Measurements from ENCODE around the gene ZFP69.

GRCh38 chr1:40535732-40536131, 58.6 kb downstream of the ZFP69 start:
- TF ChIP-seq ZNF747 (tag by site-specific recombination; IDR thresholded peaks at IDR 0.05): no peak
- no peak for TF ChIP-seq CTCF (tag by site-specific recombination; IDR thresholded peaks at IDR 0.05)
- TF ChIP-seq YY1 (tag by site-specific recombination; IDR thresholded peaks at IDR 0.05): no peak
- TF ChIP-seq ZNF768 (tag by site-specific recombination; IDR thresholded peaks at IDR 0.05): no peak
- no peak for TF ChIP-seq ZNF274 (IDR thresholded peaks at IDR 0.05; ENCODE audit: low read length)
- no peak for TF ChIP-seq ZNF274 (tag by site-specific recombination; IDR thresholded peaks at IDR 0.05; ENCODE audit: borderline replicate concordance)
- TF ChIP-seq ZNF2 (tag by site-specific recombination; IDR thresholded peaks at IDR 0.05): no peak
- TF ChIP-seq ZNF280D (tag by site-specific recombination; IDR thresholded peaks at IDR 0.05): no peak
- TF ChIP-seq, protein P1, sequence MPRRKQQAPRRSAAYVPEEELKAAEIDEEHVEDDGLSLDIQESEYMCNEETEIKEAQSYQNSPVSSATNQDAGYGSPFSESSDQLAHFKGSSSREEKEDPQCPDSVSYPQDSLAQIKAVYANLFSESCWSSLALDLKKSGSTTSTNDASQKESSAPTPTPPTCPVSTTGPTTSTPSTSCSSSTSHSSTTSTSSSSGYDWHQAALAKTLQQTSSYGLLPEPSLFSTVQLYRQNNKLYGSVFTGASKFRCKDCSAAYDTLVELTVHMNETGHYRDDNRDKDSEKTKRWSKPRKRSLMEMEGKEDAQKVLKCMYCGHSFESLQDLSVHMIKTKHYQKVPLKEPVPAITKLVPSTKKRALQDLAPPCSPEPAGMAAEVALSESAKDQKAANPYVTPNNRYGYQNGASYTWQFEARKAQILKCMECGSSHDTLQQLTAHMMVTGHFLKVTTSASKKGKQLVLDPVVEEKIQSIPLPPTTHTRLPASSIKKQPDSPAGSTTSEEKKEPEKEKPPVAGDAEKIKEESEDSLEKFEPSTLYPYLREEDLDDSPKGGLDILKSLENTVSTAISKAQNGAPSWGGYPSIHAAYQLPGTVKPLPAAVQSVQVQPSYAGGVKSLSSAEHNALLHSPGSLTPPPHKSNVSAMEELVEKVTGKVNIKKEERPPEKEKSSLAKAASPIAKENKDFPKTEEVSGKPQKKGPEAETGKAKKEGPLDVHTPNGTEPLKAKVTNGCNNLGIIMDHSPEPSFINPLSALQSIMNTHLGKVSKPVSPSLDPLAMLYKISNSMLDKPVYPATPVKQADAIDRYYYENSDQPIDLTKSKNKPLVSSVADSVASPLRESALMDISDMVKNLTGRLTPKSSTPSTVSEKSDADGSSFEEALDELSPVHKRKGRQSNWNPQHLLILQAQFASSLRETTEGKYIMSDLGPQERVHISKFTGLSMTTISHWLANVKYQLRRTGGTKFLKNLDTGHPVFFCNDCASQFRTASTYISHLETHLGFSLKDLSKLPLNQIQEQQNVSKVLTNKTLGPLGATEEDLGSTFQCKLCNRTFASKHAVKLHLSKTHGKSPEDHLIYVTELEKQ (tag by site-specific recombination; IDR thresholded peaks at IDR 0.05; ENCODE audit: borderline replicate concordance): no peak
- TF ChIP-seq, protein P2, sequence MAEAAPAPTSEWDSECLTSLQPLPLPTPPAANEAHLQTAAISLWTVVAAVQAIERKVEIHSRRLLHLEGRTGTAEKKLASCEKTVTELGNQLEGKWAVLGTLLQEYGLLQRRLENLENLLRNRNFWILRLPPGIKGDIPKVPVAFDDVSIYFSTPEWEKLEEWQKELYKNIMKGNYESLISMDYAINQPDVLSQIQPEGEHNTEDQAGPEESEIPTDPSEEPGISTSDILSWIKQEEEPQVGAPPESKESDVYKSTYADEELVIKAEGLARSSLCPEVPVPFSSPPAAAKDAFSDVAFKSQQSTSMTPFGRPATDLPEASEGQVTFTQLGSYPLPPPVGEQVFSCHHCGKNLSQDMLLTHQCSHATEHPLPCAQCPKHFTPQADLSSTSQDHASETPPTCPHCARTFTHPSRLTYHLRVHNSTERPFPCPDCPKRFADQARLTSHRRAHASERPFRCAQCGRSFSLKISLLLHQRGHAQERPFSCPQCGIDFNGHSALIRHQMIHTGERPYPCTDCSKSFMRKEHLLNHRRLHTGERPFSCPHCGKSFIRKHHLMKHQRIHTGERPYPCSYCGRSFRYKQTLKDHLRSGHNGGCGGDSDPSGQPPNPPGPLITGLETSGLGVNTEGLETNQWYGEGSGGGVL (tag by site-specific recombination; IDR thresholded peaks at IDR 0.05): no peak
- TF ChIP-seq ATF2 (tag by site-specific recombination; IDR thresholded peaks at IDR 0.05; ENCODE audit: low read depth): no peak
- no peak for TF ChIP-seq ZNF335 (tag by site-specific recombination; conservative IDR thresholded peaks at IDR 0.05)
- no peak for TF ChIP-seq OVOL3 (tag by site-specific recombination; IDR thresholded peaks at IDR 0.05)
